Left ventricle myocardium inferior (tissue), 1 donor: ENCODE results near the gene PLEKHA7. TPM values are rescaled to one million over a fixed set of nuclear protein-coding genes. Genes with fewer than 3 reads are reported as not detected.

ENCODE experiments used
- DNase-seq: peaks from one replicate; pipeline ENCODE4 v3.0.0-alpha.2; 2020
- H3K27ac ChIP-seq: fragments of 200-600 bp; replicated peaks from 2 replicates; pipeline ENCODE4 v1.8.0; 2021
- H3K27me3 ChIP-seq: fragments of 200-600 bp; 2 replicates; pipeline ENCODE4 v1.8.0; 2021; ENCODE audit warnings: low read depth
- H3K36me3 ChIP-seq: fragments of 200-600 bp; 2 replicates; pipeline ENCODE4 v1.8.0; 2021
- H3K4me1 ChIP-seq: fragments of 200-600 bp; 2 replicates; pipeline ENCODE4 v1.8.0; 2021
- H3K4me3 ChIP-seq: fragments of 200-600 bp; 2 replicates; pipeline ENCODE4 v1.8.0; 2021; ENCODE audit warnings: mild to moderate bottlenecking, moderate library complexity
- H3K9me3 ChIP-seq: fragments of 200-600 bp; replicated peaks from 2 replicates; pipeline ENCODE4 v1.8.0; 2021
- intact Hi-C: fragments of 100-400 bp; cut with micrococcal nuclease; formaldehyde crosslinking; loops from one replicate; pipeline ENCODE4 v1.11.0; 2022
- total RNA-seq: library from RNA; stranded (reverse); fragmentation: NEBNext Ultra II Directional; extraction: Animal tissue kit (Norgen Biotek cat#: 25700); gene quantifications from one replicate; pipeline ENCODE4 v1.2.1, GENCODE V29; 2021
- TF ChIP-seq, protein P1 (sequence below): fragments of 200-600 bp; IDR thresholded peaks from 2 replicates; pipeline ENCODE4 v1.8.0; 2021; ENCODE audit warnings: antibody characterized with exemption, mild to moderate bottlenecking, borderline replicate concordance
- donor health status: DM: no; HTN: yes; CAD: no; lungs with severe emphysema.

Gene PLEKHA7
- total RNA-seq, 1 donor from 2014 or later = 33.2 TPM

DNA sequence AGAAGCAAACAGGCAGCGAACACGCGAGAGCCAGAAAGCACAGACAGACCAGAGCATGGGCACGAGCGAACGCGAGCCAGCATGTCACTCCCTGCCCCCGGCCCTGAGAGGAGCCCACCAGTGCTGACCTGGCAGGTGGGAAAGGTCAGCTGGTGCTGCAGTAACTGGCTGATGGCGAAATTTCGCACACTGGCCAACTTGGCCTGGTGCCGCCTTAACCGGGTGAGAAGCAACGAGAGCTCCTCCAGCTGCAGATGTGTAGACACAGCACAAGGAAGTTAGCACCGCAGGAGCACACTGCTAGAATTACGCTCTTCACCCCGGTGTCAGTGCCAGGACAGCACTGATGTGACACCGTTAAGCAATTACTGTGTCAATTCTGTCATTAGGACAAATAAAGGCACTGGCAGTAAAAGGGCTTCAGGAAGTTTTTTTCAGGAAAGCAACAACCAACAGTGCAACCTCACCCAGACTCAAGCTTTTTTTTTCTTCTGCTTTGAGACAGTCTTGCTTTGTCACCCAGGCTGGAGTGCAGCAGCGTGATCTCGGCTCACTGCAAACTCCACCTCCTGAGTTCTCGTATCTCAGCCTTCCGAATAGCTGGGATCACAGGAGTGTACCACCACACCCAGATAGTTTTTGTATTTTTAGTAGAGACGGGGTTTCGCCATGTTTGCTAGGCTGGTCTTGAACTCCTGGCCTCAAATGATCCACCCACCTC lies 199.0 kb downstream of the PLEKHA7 start:
- DNase-seq = peak; percentile 71
- no peaks in the 10 kb centered on the region for H3K27me3 ChIP-seq
- TF ChIP-seq, protein P1, sequence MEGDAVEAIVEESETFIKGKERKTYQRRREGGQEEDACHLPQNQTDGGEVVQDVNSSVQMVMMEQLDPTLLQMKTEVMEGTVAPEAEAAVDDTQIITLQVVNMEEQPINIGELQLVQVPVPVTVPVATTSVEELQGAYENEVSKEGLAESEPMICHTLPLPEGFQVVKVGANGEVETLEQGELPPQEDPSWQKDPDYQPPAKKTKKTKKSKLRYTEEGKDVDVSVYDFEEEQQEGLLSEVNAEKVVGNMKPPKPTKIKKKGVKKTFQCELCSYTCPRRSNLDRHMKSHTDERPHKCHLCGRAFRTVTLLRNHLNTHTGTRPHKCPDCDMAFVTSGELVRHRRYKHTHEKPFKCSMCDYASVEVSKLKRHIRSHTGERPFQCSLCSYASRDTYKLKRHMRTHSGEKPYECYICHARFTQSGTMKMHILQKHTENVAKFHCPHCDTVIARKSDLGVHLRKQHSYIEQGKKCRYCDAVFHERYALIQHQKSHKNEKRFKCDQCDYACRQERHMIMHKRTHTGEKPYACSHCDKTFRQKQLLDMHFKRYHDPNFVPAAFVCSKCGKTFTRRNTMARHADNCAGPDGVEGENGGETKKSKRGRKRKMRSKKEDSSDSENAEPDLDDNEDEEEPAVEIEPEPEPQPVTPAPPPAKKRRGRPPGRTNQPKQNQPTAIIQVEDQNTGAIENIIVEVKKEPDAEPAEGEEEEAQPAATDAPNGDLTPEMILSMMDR = no peak
- H3K27ac ChIP-seq = peak overlapping the region; percentile 17
- intact Hi-C loops = no loop called here
- peaks cover 89% of the 10 kb centered on the region for H3K4me1 ChIP-seq
- H3K4me3 ChIP-seq = no peak overlapping the region
- H3K9me3 ChIP-seq = no peaks in the 10 kb centered on the region
- H3K36me3 ChIP-seq = peaks cover 14% of the 10 kb centered on the region

- Histone ChIP-seq H3K27me3 (no peaks in the 10 kb centered on the region), H3K4me3 (no peak overlapping the region), H3K27ac (peak overlapping the region; percentile 17), H3K9me3 (no peaks in the 10 kb centered on the region), H3K36me3 (peaks cover 14% of the 10 kb centered on the region), H3K4me1 (peaks cover 89% of the 10 kb centered on the region)
- DNase-seq = no peak
- TF ChIP-seq, protein P1 = no peak
- intact Hi-C loops = no loop called here
Observed at GRCh38 chr11:16814410-16815046, 199.7 kb downstream of the PLEKHA7 start.

DNA sequence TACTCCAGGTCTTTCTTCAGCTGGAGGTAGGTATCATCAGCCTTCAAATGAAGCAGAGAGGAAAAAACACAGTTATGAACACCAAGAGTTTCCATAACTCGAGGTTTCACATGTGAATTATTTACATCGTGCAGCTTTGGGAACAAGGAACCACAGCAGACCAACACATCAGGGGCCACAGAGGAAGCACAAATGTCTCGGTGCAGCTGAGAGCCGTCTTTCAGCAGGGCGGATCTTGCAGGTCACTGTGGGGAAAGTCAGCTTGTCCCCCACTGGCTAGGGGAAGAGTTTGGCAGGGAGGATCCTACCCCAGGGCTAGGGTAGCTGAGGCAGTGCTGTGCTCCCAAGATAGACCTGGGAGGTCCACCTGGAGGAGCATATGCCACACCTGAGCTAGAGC lies 201.1 kb downstream of the PLEKHA7 start:
- no peaks in the 10 kb centered on the region for H3K9me3 ChIP-seq
- peaks cover 14% of the 10 kb centered on the region for H3K36me3 ChIP-seq
- H3K4me3 ChIP-seq = no peak overlapping the region
- H3K4me1 ChIP-seq = peaks cover 78% of the 10 kb centered on the region
- H3K27ac ChIP-seq = no peak overlapping the region
- DNase-seq = no peak
- H3K27me3 ChIP-seq = no peaks in the 10 kb centered on the region
- TF ChIP-seq, protein P1 = no peak
- intact Hi-C loops = no loop called here

- intact Hi-C loops = no loop called here
- Histone ChIP-seq H3K9me3 (no peaks in the 10 kb centered on the region), H3K4me1 (peaks cover 72% of the 10 kb centered on the region), H3K27ac (peak overlapping the region; percentile 33), H3K36me3 (peaks cover 14% of the 10 kb centered on the region), H3K4me3 (no peak overlapping the region), H3K27me3 (no peaks in the 10 kb centered on the region)
- DNase-seq = no peak
- TF ChIP-seq, protein P1 = no peak
Observed at GRCh38 chr11:16812274-16812673, 201.9 kb downstream of the PLEKHA7 start.

DNA sequence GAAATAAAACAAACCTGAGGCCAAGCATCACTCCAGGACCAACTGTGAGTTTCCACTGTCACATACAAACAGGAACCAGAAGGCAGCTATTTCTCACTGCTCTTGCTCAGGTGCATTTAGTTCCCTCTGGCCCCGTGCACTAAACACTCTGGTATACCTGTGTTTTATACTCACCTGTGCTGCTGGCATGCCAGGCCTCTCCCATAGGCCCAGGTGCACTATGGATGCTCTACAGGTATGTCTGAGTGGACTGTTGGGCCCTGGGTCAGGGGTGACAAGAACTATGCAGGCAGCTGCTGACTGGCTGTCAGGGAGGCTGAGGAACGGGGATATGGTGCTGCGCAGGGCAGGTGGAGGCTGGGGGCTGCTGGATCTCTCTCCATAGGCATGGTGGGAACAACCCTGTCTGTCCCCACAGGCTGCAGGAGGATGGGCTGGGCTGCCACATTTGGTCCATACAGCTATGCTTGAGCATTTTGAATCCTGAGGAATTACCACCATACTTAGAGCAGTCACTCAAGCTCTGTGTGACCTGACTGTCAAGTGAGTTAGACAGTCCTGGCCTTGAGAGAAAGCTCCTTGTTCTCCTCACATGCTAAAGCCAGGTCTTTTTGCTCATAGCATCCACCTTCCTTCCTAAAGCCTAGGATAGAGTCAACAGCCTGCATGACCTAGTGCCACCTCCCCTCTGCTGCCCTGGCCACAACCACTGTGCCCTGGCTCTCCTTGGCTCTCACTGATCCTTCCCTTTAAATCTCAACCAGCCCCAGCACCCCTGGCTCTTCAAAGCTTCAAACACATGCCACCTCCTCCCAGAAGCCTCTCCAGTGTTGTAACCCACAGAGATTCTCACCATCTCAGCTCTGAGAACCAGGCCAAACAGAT lies 202.8 kb downstream of the PLEKHA7 start:
- no peaks in the 10 kb centered on the region for H3K9me3 ChIP-seq
- peaks cover 8% of the 10 kb centered on the region for H3K36me3 ChIP-seq
- H3K4me1 ChIP-seq = peaks cover 76% of the 10 kb centered on the region
- intact Hi-C loops = no loop called here
- no peak overlapping the region for H3K4me3 ChIP-seq
- no peaks in the 10 kb centered on the region for H3K27me3 ChIP-seq
- no peak for DNase-seq
- TF ChIP-seq, protein P1 = no peak
- H3K27ac ChIP-seq = peak overlapping the region; percentile 52
